Activated CD8-positive, alpha-beta memory T cell treated with anti-CD3 and anti-CD28 coated beads for 24 hours (primary cell): ENCODE measurements around the gene STMN3.

Experiments
- DNase-seq: peaks from one replicate; pipeline ENCODE4 v3.0.0-alpha.2; 2020

Gene STMN3

GRCh38 chr20:63691711-63692435, 38.6 kb upstream of the STMN3 start:
- no peak for DNase-seq

- DNase-seq, result no peak
Observed at GRCh38 chr20:63690898-63691710, 37.9 kb upstream of the STMN3 start.

- DNase-seq, result no peak
Observed at GRCh38 chr20:63690003-63690897, 37.0 kb upstream of the STMN3 start.

GRCh38 chr20:63689046-63690002, 36.1 kb upstream of the STMN3 start:
- DNase-seq, result no peak

- DNase-seq, result no peak
Observed at GRCh38 chr20:63688228-63689045, 35.2 kb upstream of the STMN3 start.

GRCh38 chr20:63687419-63688178, 34.4 kb upstream of the STMN3 start:
- peak; percentile 59 for DNase-seq

- DNase-seq, result no peak
Observed at GRCh38 chr20:63686492-63687321, 33.5 kb upstream of the STMN3 start.

- DNase-seq, result no peak
Observed at GRCh38 chr20:63686094-63686491, 32.9 kb upstream of the STMN3 start.

GRCh38 chr20:63685269-63686026, 32.2 kb upstream of the STMN3 start:
- no peak for DNase-seq

- no peak for DNase-seq
Observed at GRCh38 chr20:63682384-63683139, 29.3 kb upstream of the STMN3 start.

GRCh38 chr20:63681609-63682142, 28.5 kb upstream of the STMN3 start:
- DNase-seq, result no peak

- DNase-seq, result no peak
Observed at GRCh38 chr20:63680857-63681608, 27.8 kb upstream of the STMN3 start.

GRCh38 chr20:63680427-63680826, 27.2 kb upstream of the STMN3 start:
- DNase-seq, result no peak

GRCh38 chr20:63679799-63680305, 26.6 kb upstream of the STMN3 start:
- DNase-seq, result no peak

- no peak for DNase-seq
Observed at GRCh38 chr20:63678667-63679465, 25.6 kb upstream of the STMN3 start.

- no peak for DNase-seq
Observed at GRCh38 chr20:63678071-63678470, 24.8 kb upstream of the STMN3 start.
